GM12878 (cell line): ENCODE measurements around the gene TPCN1. TPM values are rescaled to one million over a fixed set of nuclear protein-coding genes. Genes with fewer than 3 reads are reported as not detected.

ENCODE experiments used
- ATAC-seq: fragments of 200-7000 bp; cut with Tn5 transposase; 3 replicates; pipeline ENCODE4 v1.9.1; 2020; ENCODE audit warnings: mild to moderate bottlenecking, moderate library complexity
- BruUV-seq: library from RNA; stranded (reverse); fragments of 400-500 nt; replicated peaks from 2 replicates; lab custom pipeline; 2021; lab: Mats Ljungman, UMichigan
- CTCF ChIA-PET: fragments of 300-600 bp; sonication (Branson Sonifier 250); formaldehyde crosslinking; extraction: SDS; loops from one replicate; lab custom pipeline; 2021; ENCODE audit warnings: inconsistent platforms; lab: Yijun Ruan, JAX
- POLR2A ChIA-PET: fragments of 350-600 bp; formaldehyde crosslinking; extraction: SDS; loops from one replicate; lab custom pipeline; 2021; ENCODE audit warnings: inconsistent platforms; lab: Charles Lee
- RAD21 ChIA-PET: fragments of 300-600 bp; sonication (Branson Sonifier 250); formaldehyde crosslinking; loops from one replicate; lab custom pipeline; 2023; ENCODE audit warnings: antibody characterized with exemption; ENCODE audit not compliant: unreplicated experiment; lab: Charles Lee
- SMC1A ChIA-PET: fragments of 300-600 bp; sonication (Branson Sonifier 250); formaldehyde crosslinking; loops from one replicate; lab custom pipeline; 2023; ENCODE audit not compliant: unreplicated experiment, uncharacterized antibody; lab: Charles Lee
- DNase-seq: peaks from one replicate; pipeline ENCODE4 v3.0.0-alpha.2; 2011; ENCODE audit warnings: low read depth, low spot score
- FAIRE-seq: peaks from 3 replicates; lab custom pipeline; 2011; peaks lifted over from hg19 to GRCh38; lab: Jason Lieb, UNC
- H2AFZ ChIP-seq: 2 replicates; pipeline ENCODE4 v1.6.0; 2011; ENCODE audit warnings: low read depth, low read length, control low read depth; ENCODE audit not compliant: control insufficient read depth
- H3K27ac ChIP-seq: 2 replicates; pipeline ENCODE4 v1.5.1; 2011; ENCODE audit warnings: control low read depth; ENCODE audit not compliant: control insufficient read depth, insufficient read depth
- H3K27me3 ChIP-seq, 2 experiments: replicated peaks in 1 of 2; 2 replicates each; pipeline versions ENCODE4 v1.6.0 to v1.6.1; 2011; ENCODE audit warnings: low read length in 1 of 2; ENCODE audit not compliant: control insufficient read depth in 2 of 2, insufficient read depth in 2 of 2
- H3K36me3 ChIP-seq, 2 experiments: 2 replicates each; pipeline ENCODE4 v1.5.1; 2011; ENCODE audit warnings: low read length in 1 of 2; ENCODE audit not compliant: control insufficient read depth in 2 of 2, insufficient read depth in 2 of 2
- H3K4me1 ChIP-seq: 2 replicates; pipeline ENCODE4 v1.6.1; 2011; ENCODE audit warnings: mild to moderate bottlenecking, low read length, moderate library complexity, mixed read lengths; ENCODE audit not compliant: control insufficient read depth, insufficient read depth
- H3K4me2 ChIP-seq: 2 replicates; pipeline ENCODE4 v1.6.0; 2011; ENCODE audit warnings: control low read depth; ENCODE audit not compliant: control insufficient read depth, insufficient read depth
- H3K4me3 ChIP-seq: fragments of 200-600 bp; sonication (generic); 2 replicates; pipeline ENCODE4 v1.5.1; 2016
- H3K79me2 ChIP-seq: 2 replicates; pipeline ENCODE4 v1.6.0; 2011; ENCODE audit warnings: low read length; ENCODE audit not compliant: control insufficient read depth, insufficient read depth
- H3K9ac ChIP-seq: 2 replicates; pipeline ENCODE4 v1.8.0; 2011; ENCODE audit warnings: low read length, control low read depth, mixed read lengths; ENCODE audit not compliant: control insufficient read depth, insufficient read depth
- H3K9me3 ChIP-seq: replicated peaks from 3 replicates; pipeline ENCODE4 v1.5.1; 2011; ENCODE audit warnings: mild to moderate bottlenecking, low read length; ENCODE audit not compliant: control insufficient read depth, insufficient read depth
- H4K20me1 ChIP-seq: 2 replicates; pipeline ENCODE4 v1.6.0; 2011; ENCODE audit not compliant: control insufficient read depth, insufficient read depth
- ATF3 ChIP-seq: IDR thresholded peaks from 2 replicates; pipeline ENCODE4 v1.6.1; 2011; ENCODE audit warnings: low read depth, mild to moderate bottlenecking, low read length, moderate library complexity, borderline replicate concordance; ENCODE audit errors: extremely low read depth
- E4F1 ChIP-seq: fragments of 450-650 bp; IDR thresholded peaks from 2 replicates; pipeline ENCODE4 v1.6.1; 2018; ENCODE audit warnings: borderline replicate concordance, mild to moderate bottlenecking; ENCODE audit not compliant: partially characterized antibody
- IKZF1 ChIP-seq: fragments of 450-650 bp; conservative IDR thresholded peaks from 2 replicates; pipeline ENCODE4 v1.6.1; 2017; ENCODE audit warnings: antibody characterized with exemption, mild to moderate bottlenecking
- KLF5 ChIP-seq: fragments of 450-650 bp; IDR thresholded peaks from 2 replicates; pipeline ENCODE4 v1.6.1; 2014; ENCODE audit warnings: mild to moderate bottlenecking; ENCODE audit not compliant: partially characterized antibody
- REST ChIP-seq: IDR thresholded peaks from 2 replicates; pipeline ENCODE4 v1.6.1; 2012; ENCODE audit warnings: mild to moderate bottlenecking, low read depth, low read length
- WRNIP1 ChIP-seq: IDR thresholded peaks from 2 replicates; pipeline ENCODE4 v1.6.1; 2011; ENCODE audit warnings: low read depth, low read length, improper control_type of control experiment, borderline replicate concordance
- ZNF207 ChIP-seq: fragments of 450-650 bp; IDR thresholded peaks from 2 replicates; pipeline ENCODE4 v1.6.1; 2014; ENCODE audit warnings: antibody characterized with exemption, mild to moderate bottlenecking, borderline replicate concordance
- ZNF622 ChIP-seq: fragments of 450-650 bp; IDR thresholded peaks from 2 replicates; pipeline ENCODE4 v1.6.1; 2017; ENCODE audit warnings: mild to moderate bottlenecking, inconsistent platforms
- WGBS: methylation state at CpG from one replicate; pipeline ENCODE4 v1.1.6; 2016; ENCODE audit warnings: low lambda C conversion rate; ENCODE audit not compliant: insufficient replicate concordance, insufficient coverage; ENCODE audit errors: missing lambda C conversion rate; 5-methylcytosine and 5-hydroxymethylcytosine counted together
- in situ Hi-C: fragments of 300-500 bp; cut with MboI; formaldehyde crosslinking; loops from 9 replicates; pipeline ENCODE4 v1.14.3; 2018; ENCODE audit warnings: mixed read lengths
- intact Hi-C: fragments of 100-400 bp; cut with micrococcal nuclease; formaldehyde crosslinking; loops from one replicate; pipeline ENCODE4 v1.14.2; 2022; ENCODE audit not compliant: unreplicated experiment
- polyA plus RNA-seq, 11 experiments: library from polyadenylated mRNA; depleted of rRNA in 4 of 11; unstranded in 6 of 11; stranded (reverse) in 5 of 11; fragments of >200 nt; fragmentation: Nextera tagmentation in 4 of 11; fragmentation: Illumina TruSeq in 1 of 11; extraction: Ambion mirVana in 4 of 11; extraction: Trizol in 1 of 11; gene quantifications; 1 replicate in 1 of 11; 2 replicates in 10 of 11; pipeline versions ENCODE4 v1.2.1 to v1.2.3, GENCODE V29; 2011 to 2016; ENCODE audit warnings: inconsistent platforms in 2 of 11, missing spikeins in 2 of 11, low read depth in 1 of 11
- total RNA-seq, 4 experiments: library from RNA; depleted of rRNA in 3 of 4; stranded (reverse); fragments of >200 nt in 3 of 4; fragmentation: Illumina TruSeq in 1 of 4; extraction: Trizol in 1 of 4; gene quantifications; 2 replicates each; pipeline versions ENCODE4 v1.2.1 to v1.2.3, GENCODE V29; 2013 to 2021

The TPCN1 gene
- total and polyA plus RNA-seq, 10 of the 15 experiments (the other 5 are each of a cell fraction or from before 2014, with no cell fraction given) = 0.79 to 30.9 (median 19.4) TPM

GRCh38 chr12:113234483-113234882, 13.2 kb downstream of the TPCN1 start:
- FAIRE-seq (no peak), DNase-seq (no peak), ATAC-seq (no peak)
- ChIA-PET POLR2A (interaction anchor here (1.3 to 7.6 kb wide), 3 partner anchors 11 to 30 kb away, joined by 3 to 74 read pairs (median 5); partner anchors contain the start of gene TPCN1), SMC1A (interaction anchor here (1.0 to 15.7 kb wide), 6 partner anchors 11 to 50 kb away, joined by 3 to 237 read pairs (median 18); partner anchors contain the start of gene DDX54), RAD21 (interaction anchor here (6.6 kb wide), 1 partner anchor 12 kb away, joined by 47 read pairs; the partner anchor contains the start of gene TPCN1), CTCF (interaction anchor here (1.0 to 2.6 kb wide), 4 partner anchors 11 to 47 kb away, joined by 3 to 11 read pairs (median 6); no protein-coding TSS in a partner anchor)
- 95% methylated on average over 4 of the region's 4 CpGs for WGBS
- no peaks in the 10 kb centered on the region for H3K27me3 ChIP-seq
- peaks cover 6% of the 10 kb centered on the region for H3K79me2 ChIP-seq
- H3K9ac ChIP-seq = no peak overlapping the region
- H3K9me3 ChIP-seq = no peaks in the 10 kb centered on the region
- intact Hi-C loops = no loop called here
- H2AFZ ChIP-seq = no peak overlapping the region
- no peaks in the 10 kb centered on the region for H4K20me1 ChIP-seq
- no peak overlapping the region for H3K4me3 ChIP-seq
- no peak for TF ChIP-seq E4F1
- TF ChIP-seq ZNF622 = no peak
- no peak for TF ChIP-seq ATF3
- no peak for TF ChIP-seq WRNIP1
- no peak for TF ChIP-seq IKZF1
- TF ChIP-seq REST = no peak
- no peak for TF ChIP-seq ZNF207
- no peak for TF ChIP-seq KLF5
- H3K36me3 ChIP-seq = peaks cover 7 to 28% of the 10 kb centered on the region in 2 experiments
- H3K4me1 ChIP-seq = peaks cover 42% of the 10 kb centered on the region
- no peak overlapping the region for H3K27ac ChIP-seq
- in situ Hi-C loops = no loop called here
- no peak overlapping the region for H3K4me2 ChIP-seq
- BruUV-seq = no TSS peak
